Epithelial cell of proximal tubule (primary cell): ENCODE data around the gene LIN28A. TPM values are rescaled to one million over a fixed set of nuclear protein-coding genes. Genes with fewer than 3 reads are reported as not detected.
"Not testable (repeated sequence)": the region's sequence is repeated elsewhere in the genome, so short reads cannot be mapped to it uniquely, and the experiment has no call there.

Experiments used
- DNase-seq: peaks from one replicate; pipeline ENCODE4 v3.0.0-alpha.2; 2011; ENCODE audit warnings: low read depth
- H3K4me3 ChIP-seq: 2 replicates; pipeline ENCODE4 v1.5.1; 2011; ENCODE audit warnings: low read depth, mild to moderate bottlenecking, low read length
- total RNA-seq: library from RNA; depleted of rRNA; stranded (reverse); fragments of >200 nt; gene quantifications from 2 replicates; pipeline ENCODE4 v1.2.3, GENCODE V29; 2015
- TF ChIP-seq, protein P1 (sequence below): conservative IDR thresholded peaks from 2 replicates; pipeline ENCODE4 v1.5.1; 2012; ENCODE audit warnings: low read depth, mild to moderate bottlenecking, low read length

Gene LIN28A
- total RNA-seq, 1 donor from 2014 or later, result not detected

DNA sequence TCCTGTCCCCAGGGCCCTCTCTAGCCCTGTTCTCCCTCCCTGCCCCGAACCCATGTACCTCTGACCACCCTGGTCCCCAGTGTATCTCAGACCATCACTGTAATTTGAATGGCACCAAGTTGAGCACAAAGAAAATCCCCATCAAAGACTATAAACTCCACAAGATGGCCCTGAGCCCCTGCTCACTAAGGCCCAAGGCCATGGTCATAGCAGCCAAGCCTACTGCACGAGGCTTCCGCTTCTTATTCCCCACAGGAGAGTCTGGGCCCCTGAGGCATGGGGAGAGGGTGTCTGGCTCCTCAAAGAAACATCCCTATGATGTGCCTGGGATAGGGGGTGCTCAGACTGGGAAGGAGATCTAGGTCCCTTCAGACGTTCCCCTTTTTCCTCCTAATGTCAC, 42.6 kb upstream of the LIN28A start:
- no peak overlapping the region for H3K4me3 ChIP-seq
- TF ChIP-seq, protein P1, sequence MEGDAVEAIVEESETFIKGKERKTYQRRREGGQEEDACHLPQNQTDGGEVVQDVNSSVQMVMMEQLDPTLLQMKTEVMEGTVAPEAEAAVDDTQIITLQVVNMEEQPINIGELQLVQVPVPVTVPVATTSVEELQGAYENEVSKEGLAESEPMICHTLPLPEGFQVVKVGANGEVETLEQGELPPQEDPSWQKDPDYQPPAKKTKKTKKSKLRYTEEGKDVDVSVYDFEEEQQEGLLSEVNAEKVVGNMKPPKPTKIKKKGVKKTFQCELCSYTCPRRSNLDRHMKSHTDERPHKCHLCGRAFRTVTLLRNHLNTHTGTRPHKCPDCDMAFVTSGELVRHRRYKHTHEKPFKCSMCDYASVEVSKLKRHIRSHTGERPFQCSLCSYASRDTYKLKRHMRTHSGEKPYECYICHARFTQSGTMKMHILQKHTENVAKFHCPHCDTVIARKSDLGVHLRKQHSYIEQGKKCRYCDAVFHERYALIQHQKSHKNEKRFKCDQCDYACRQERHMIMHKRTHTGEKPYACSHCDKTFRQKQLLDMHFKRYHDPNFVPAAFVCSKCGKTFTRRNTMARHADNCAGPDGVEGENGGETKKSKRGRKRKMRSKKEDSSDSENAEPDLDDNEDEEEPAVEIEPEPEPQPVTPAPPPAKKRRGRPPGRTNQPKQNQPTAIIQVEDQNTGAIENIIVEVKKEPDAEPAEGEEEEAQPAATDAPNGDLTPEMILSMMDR, result no peak
- no peak for DNase-seq

GRCh38 chr1:26368486-26368885, 42.1 kb upstream of the LIN28A start:
- TF ChIP-seq, protein P1, result no peak
- H3K4me3 ChIP-seq, result no peak overlapping the region
- DNase-seq, result no peak

GRCh38 chr1:26370591-26371382, 39.8 kb upstream of the LIN28A start:
- TF ChIP-seq, protein P1, result no peak
- no peak overlapping the region for H3K4me3 ChIP-seq
- DNase-seq, result no peak

DNA sequence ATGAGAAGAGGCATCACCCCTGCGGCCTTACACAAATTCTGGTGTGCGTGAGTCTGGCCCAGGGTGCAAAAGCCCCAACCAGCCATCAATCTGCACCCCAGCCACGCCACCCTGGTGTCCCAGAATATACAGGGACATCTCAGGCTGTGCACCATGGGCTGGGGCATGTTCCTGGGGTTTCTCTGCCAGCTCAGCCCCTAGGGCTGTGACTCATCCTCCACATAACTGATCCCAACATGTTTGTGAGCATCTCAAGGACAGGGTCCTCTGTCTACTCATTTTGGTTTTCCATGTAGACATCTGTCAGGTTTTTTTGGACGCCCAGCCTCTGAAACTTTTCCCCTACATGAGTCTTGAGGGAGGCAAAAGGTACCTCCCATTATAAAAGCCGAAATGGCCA, 38.6 kb upstream of the LIN28A start:
- no peak overlapping the region for H3K4me3 ChIP-seq
- TF ChIP-seq, protein P1, result no peak
- DNase-seq, result no peak

- DNase-seq, H3K4me3 ChIP-seq: not testable (repeated sequence)
Observed at GRCh38 chr1:26372611-26373010, 38.0 kb upstream of the LIN28A start, which contains the start of gene ZNF683. TSS of gene ZNF683 (minus strand) at chr1:26372750. CDS start at chr1:26368571, 4,179 bp downstream.

DNA sequence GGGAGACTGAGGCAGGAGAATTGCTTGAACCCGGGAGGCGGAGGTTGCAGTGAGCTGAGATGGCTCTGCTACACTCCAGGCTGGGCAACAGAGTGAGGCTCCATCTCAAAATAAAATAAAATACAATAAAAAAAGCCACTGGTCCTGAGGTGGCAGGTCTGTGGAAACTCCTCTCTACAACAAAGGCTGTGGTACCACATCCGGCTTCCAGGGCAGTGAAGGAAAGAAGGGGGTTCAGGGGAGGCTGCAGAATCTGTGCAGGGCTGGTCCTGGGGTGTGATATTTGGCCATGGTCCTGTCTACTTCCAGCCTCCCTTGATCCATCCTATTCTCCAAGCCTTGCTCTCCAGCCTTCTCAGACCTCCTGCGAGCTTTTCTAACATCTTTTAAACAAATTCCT, 37.3 kb upstream of the LIN28A start:
- TF ChIP-seq, protein P1, result no peak
- DNase-seq, result no peak
- no peak overlapping the region for H3K4me3 ChIP-seq

- H3K4me3 ChIP-seq, result no peak overlapping the region
- TF ChIP-seq, protein P1, result no peak
- no peak for DNase-seq
Observed at GRCh38 chr1:26373789-26374188, 36.8 kb upstream of the LIN28A start.

DNA sequence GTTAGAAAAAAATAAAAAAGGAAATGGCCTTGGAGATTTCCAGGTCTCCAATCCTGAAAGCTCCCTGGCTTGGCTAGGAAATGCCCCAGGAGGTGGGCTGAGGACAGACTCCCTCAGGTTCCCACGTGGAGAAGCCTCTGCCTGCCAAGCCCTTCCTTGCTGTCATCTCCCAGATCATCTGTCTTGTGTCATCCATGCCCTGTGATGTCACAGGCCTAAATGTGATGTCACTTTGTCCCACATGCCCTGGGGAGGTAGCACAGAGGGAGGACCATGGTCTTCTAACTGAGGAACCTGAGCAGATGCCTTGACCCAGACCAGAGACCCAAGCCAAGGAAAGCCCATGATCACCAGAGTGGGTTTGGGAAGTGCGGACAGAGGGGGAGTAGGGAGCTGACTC, 36.3 kb upstream of the LIN28A start:
- not testable (repeated sequence) for DNase-seq, H3K4me3 ChIP-seq
